Bronchial smooth muscle cell (primary cell): ENCODE results near the gene IGSF6. TPM values are rescaled to one million over a fixed set of nuclear protein-coding genes. Genes with fewer than 3 reads are reported as not detected.

Experiments
- total RNA-seq: library from RNA; depleted of rRNA; stranded (reverse); fragments of >200 nt; gene quantifications from 2 replicates; pipeline ENCODE4 v1.2.1, GENCODE V29; 2014

Gene IGSF6
- not detected in 2 replicates for total RNA-seq

DNA sequence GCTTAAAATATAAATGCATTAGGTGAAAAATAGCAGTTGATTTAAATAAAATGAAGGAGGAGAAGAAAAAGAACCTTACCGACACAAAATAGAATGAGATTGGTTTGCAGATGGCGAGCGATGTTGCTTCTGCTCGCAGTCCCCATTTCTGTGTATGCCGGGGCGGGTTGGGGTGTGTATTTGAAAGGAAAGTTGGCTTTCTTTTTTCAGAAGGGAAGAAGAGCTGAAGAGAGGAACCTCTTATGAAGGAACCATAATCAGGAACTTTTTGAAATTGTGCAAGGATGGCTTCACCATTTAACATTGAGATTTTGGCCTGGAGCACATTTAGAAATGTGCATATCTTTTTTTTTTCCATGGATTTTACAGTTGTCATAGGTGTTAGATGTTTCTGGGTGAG, at the start of gene IGSF6:
Gene IGSF6, minus strand, starts transcription at position 156 of the 400 bp plus-strand sequence. Its CDS starts 10 bp downstream, at position 146.

DNA sequence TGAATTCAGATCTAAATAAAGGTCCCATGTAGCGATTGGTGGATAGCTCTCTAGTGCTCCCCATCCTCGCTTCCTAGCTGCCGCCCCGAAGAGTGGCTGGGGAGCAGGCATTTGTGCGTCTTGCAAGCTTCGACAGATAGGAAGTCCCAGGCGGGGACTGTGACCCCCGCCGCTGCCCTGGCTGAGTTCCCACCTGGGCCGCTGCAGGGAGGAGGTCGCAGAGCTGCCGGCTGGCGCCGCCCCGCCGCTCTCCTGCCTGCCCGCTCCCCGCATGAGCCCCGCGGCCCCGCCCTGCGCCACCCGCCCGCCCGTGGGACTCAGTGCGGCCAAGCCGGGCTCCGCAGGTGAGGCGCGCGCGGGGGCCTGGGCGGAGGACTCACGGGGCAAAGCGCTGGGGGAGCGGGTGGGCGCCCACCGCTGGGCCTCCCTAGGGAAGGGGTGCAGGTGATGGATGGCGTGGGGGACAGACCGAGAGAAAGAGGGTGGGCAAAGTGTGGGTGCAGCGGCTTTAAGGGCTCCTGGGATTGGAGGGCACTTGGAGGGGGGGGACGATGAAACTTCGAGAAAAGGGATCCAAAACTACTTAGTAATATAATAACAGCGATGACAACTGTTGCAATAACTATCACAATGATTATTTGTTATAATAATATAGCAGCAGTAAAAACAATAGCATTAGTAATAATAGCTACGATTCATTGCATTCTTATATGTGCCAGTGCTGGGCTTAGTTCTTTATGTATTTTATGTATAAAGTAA, 11.7 kb upstream of the IGSF6 start, which contains the start of gene OTOA:
Gene OTOA, plus strand, starts transcription at position 80 of the 759 bp plus-strand sequence. CDS start 14,547 bp downstream, outside the sequence.

DNA sequence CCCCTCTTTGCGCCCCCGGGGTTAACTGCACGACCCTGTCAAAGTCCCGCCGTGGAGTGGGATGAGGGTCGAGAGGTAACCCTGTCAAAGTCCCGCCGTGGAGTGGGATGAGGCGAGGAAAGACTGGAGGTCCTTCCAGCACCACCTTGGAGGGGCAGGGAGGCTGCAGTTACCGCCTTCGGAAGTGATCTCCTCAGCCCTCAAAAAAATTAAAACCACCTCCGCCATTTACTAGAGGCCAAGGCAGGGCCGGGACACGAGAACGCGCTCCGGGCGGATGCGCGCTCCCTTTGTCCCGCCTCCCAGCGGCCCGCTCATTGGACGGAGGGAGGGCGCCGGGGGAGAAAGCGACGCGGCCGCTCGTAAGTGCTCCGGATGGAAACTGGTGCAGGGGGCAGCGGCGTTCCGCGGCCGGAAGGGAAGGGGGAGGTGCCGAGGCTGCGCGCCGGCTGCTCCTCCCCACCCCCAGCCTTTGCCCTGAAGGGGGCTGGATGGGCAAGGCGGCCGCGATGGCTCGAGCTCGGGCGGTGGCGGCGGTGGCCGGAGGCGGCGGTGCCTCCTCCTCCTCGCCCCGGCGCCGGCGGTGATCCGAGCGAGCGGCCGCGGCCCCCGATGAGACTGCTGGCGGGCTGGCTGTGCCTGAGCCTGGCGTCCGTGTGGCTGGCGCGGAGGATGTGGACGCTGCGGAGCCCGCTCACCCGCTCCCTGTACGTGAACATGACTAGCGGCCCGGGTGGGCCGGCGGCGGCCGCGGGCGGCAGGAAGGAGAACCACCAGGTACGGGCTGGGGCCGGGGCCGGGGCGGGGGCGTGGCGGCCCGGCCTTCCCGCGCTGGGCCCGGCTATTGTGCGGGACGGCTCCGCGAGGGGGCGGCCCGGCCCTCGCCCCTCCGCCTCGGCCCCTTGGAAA, 53.0 kb downstream of the IGSF6 start, which contains the start of gene METTL9:
Gene METTL9, plus strand, starts transcription at position 456 of the 909 bp plus-strand sequence. Its CDS starts 157 bp downstream, at position 613.

Other genes starting within 250 kb of the IGSF6 start
- 77.9 and 189 TPM in 2 replicates for gene METTL9, start 53.0 kb downstream of the IGSF6 start, total RNA-seq
- under 0.01 and 0.09 TPM in 2 replicates for gene OTOA, start 11.4 kb upstream of the IGSF6 start, total RNA-seq
- gene NPIPB4, start 205.1 kb upstream of the IGSF6 start, total RNA-seq: 18.6 and 19.1 TPM in 2 replicates